ENCODE data around the gene IFT81.
"Not testable (repeated sequence)": the region's sequence is repeated elsewhere in the genome, so short reads cannot be mapped to it uniquely, and the experiment has no call there.

The IFT81 gene

GRCh38 chr12:110201995-110202394 is 77.8 kb downstream of the IFT81 start:
- H4K20me1 ChIP-seq (ENCODE audit: insufficient read depth, low read length): no peaks in the 10 kb centered on the region
- no peak overlapping the region for H3K4me2 ChIP-seq (ENCODE audit: insufficient read depth, low read length)
- no peak overlapping the region for H3K27ac ChIP-seq (ENCODE audit: low read length)
- ATAC-seq (ENCODE audit: insufficient read depth, low read depth) (no peak), DNase-seq (no peak)
- H3K79me2 ChIP-seq (ENCODE audit: insufficient read depth, low read length): no peaks in the 10 kb centered on the region
- H3K36me3 ChIP-seq (ENCODE audit: insufficient read depth, low read length): no peaks in the 10 kb centered on the region
- no peaks in the 10 kb centered on the region for H3K27me3 ChIP-seq (ENCODE audit: insufficient read depth, low read length, poor library complexity)
- H3K4me1 ChIP-seq (ENCODE audit: insufficient read depth, low read length): no peaks in the 10 kb centered on the region
- H2AFZ ChIP-seq (ENCODE audit: low read depth, low read length): no peak overlapping the region
- TF ChIP-seq EZH2 (IDR thresholded peaks at IDR 0.05; ENCODE audit: borderline replicate concordance, low read depth, low read length, severe bottlenecking): no peak
- no peak for TF ChIP-seq CTCF (IDR thresholded peaks at IDR 0.05; ENCODE audit: borderline replicate concordance, extremely low read depth, low read length, poor library complexity, severe bottlenecking)
- H3K9ac ChIP-seq (ENCODE audit: low read depth, low read length): no peak overlapping the region
- H3K4me3 ChIP-seq (ENCODE audit: low read depth in 1 of 2, low read length in 2 of 2): no peak overlapping the region
- no peaks in the 10 kb centered on the region for H3K9me3 ChIP-seq (ENCODE audit: insufficient read depth, low read length, severe bottlenecking)

GRCh38 chr12:110203546-110203945 is 79.4 kb downstream of the IFT81 start:
- Histone ChIP-seq H3K9ac (ENCODE audit: low read depth, low read length) (no peak overlapping the region), H3K4me2 (ENCODE audit: insufficient read depth, low read length) (no peak overlapping the region), H2AFZ (ENCODE audit: low read depth, low read length) (no peak overlapping the region), H4K20me1 (ENCODE audit: insufficient read depth, low read length) (no peaks in the 10 kb centered on the region), H3K27me3 (ENCODE audit: insufficient read depth, low read length, poor library complexity) (no peaks in the 10 kb centered on the region), H3K4me1 (ENCODE audit: insufficient read depth, low read length) (no peaks in the 10 kb centered on the region), H3K79me2 (ENCODE audit: insufficient read depth, low read length) (no peaks in the 10 kb centered on the region), H3K4me3 (ENCODE audit: low read depth in 1 of 2, low read length in 2 of 2) (no peak overlapping the region), H3K36me3 (ENCODE audit: insufficient read depth, low read length) (no peaks in the 10 kb centered on the region), H3K27ac (ENCODE audit: low read length) (no peak overlapping the region), H3K9me3 (ENCODE audit: insufficient read depth, low read length, severe bottlenecking) (no peaks in the 10 kb centered on the region)
- ATAC-seq (ENCODE audit: insufficient read depth, low read depth) (no peak), DNase-seq (no peak)
- no peak for TF ChIP-seq CTCF (IDR thresholded peaks at IDR 0.05; ENCODE audit: borderline replicate concordance, extremely low read depth, low read length, poor library complexity, severe bottlenecking)
- TF ChIP-seq EZH2 (IDR thresholded peaks at IDR 0.05; ENCODE audit: borderline replicate concordance, low read depth, low read length, severe bottlenecking): no peak

- Histone ChIP-seq H3K9ac (ENCODE audit: low read depth, low read length) (no peak overlapping the region), H4K20me1 (ENCODE audit: insufficient read depth, low read length) (no peaks in the 10 kb centered on the region), H3K4me2 (ENCODE audit: insufficient read depth, low read length) (no peak overlapping the region), H3K4me1 (ENCODE audit: insufficient read depth, low read length) (no peaks in the 10 kb centered on the region), H2AFZ (ENCODE audit: low read depth, low read length) (no peak overlapping the region), H3K36me3 (ENCODE audit: insufficient read depth, low read length) (no peaks in the 10 kb centered on the region), H3K27me3 (ENCODE audit: insufficient read depth, low read length, poor library complexity) (no peaks in the 10 kb centered on the region), H3K79me2 (ENCODE audit: insufficient read depth, low read length) (no peaks in the 10 kb centered on the region), H3K4me3 (ENCODE audit: low read depth in 1 of 2, low read length in 2 of 2) (no peak overlapping the region), H3K9me3 (ENCODE audit: insufficient read depth, low read length, severe bottlenecking) (no peaks in the 10 kb centered on the region), H3K27ac (ENCODE audit: low read length) (no peak overlapping the region)
- no peak for DNase-seq
- ATAC-seq (ENCODE audit: insufficient read depth, low read depth): no peak
- no peak for TF ChIP-seq CTCF (IDR thresholded peaks at IDR 0.05; ENCODE audit: borderline replicate concordance, extremely low read depth, low read length, poor library complexity, severe bottlenecking)
- no peak for TF ChIP-seq EZH2 (IDR thresholded peaks at IDR 0.05; ENCODE audit: borderline replicate concordance, low read depth, low read length, severe bottlenecking)
Measured at GRCh38 chr12:110205931-110206330, 81.8 kb downstream of the IFT81 start.

GRCh38 chr12:110211639-110212536 is 87.7 kb downstream of the IFT81 start:
- H3K9ac ChIP-seq (ENCODE audit: low read depth, low read length); H3K4me2 ChIP-seq (ENCODE audit: insufficient read depth, low read length); DNase-seq: not testable (repeated sequence)

More at GRCh38 chr12:110211639-110212536, 87.7 kb downstream of the IFT81 start:
- H3K4me3 ChIP-seq (ENCODE audit: low read depth in 1 of 2, low read length in 2 of 2); H2AFZ ChIP-seq (ENCODE audit: low read depth, low read length); H3K27me3 ChIP-seq (ENCODE audit: insufficient read depth, low read length, poor library complexity); ATAC-seq (ENCODE audit: insufficient read depth, low read depth); H3K36me3 ChIP-seq (ENCODE audit: insufficient read depth, low read length); H3K79me2 ChIP-seq (ENCODE audit: insufficient read depth, low read length); H3K9me3 ChIP-seq (ENCODE audit: insufficient read depth, low read length, severe bottlenecking); H4K20me1 ChIP-seq (ENCODE audit: insufficient read depth, low read length); H3K27ac ChIP-seq (ENCODE audit: low read length); H3K4me1 ChIP-seq (ENCODE audit: insufficient read depth, low read length): not testable (repeated sequence)

Data from DND-41 (cell line).